ENCODE measurements around the gene ADPRHL1. TPM values are rescaled to one million over a fixed set of nuclear protein-coding genes. Genes with fewer than 3 reads are reported as not detected.

Gene ADPRHL1
- total and polyA plus RNA-seq, 4 donors = 0.28 to 0.67 (median 0.55) TPM

DNA sequence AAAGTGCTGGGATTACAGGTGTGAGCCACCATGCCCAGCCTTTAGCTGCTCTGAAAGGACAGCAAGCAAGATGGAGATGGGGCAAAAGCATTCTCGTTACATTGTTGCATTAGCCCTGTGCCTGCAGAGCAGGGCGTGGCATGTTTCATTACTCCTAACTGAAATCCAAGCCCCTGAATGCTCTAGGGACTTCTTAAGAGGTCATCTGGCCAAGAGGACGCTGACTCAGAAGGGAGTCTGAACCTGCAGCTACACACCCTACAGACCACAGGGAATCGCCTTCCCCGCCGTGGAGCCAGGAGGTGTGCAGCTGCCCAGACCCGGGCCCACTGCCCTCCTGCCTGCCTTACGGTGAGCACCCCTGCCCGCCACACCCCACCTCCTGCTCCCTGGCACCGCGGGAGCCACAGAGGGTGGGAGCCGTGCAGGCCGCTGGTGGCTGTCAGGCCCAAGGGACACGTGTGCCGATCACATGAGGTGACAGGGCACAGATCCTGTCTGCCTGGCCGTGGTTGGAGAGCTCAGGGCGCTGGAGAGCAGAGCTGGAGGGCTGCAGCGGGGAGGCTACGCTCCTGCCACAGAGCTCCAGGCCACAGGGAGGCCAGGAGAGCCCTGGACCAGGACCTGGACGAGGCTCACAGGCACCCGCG lies 27.2 kb downstream of the ADPRHL1 start:
- no peaks in the 10 kb centered on the region for H3K4me1 ChIP-seq (ENCODE audit: control insufficient read depth in 4 of 4, insufficient read depth in 4 of 4, low read length in 3 of 4)
- 95% methylated on average over 22 of the region's 22 CpGs for WGBS

More for the DNA sequence above, 27.2 kb downstream of the ADPRHL1 start:
- Histone ChIP-seq H3K27ac (ENCODE audit: low read depth in 1 of 2, low read length in 2 of 2) (no peak overlapping the region), H3K9ac (ENCODE audit: low read depth in 1 of 2, low read length in 2 of 2) (no peak overlapping the region), H3K4me3 (ENCODE audit: low read depth in 1 of 3, low read length in 3 of 3) (no peak overlapping the region), H3K27me3 (ENCODE audit: control insufficient read depth in 4 of 4, insufficient read depth in 4 of 4, low read length in 3 of 4) (no peaks in the 10 kb centered on the region), H3K9me3 (ENCODE audit: control insufficient read depth in 4 of 4, low read length in 3 of 4) (no peaks in the 10 kb centered on the region), H3K36me3 (ENCODE audit: control insufficient read depth in 4 of 4, insufficient read depth in 3 of 4, low read depth in 1 of 4, low read length in 3 of 4) (no peaks in the 10 kb centered on the region)
- no peak for TF ChIP-seq FOXA2 (IDR thresholded peaks at IDR 0.05)
- no peak for TF ChIP-seq CTCF (IDR thresholded peaks at IDR 0.05; ENCODE audit: low read depth, low read length, missing input control)
- no peak for TF ChIP-seq RXRA (IDR thresholded peaks at IDR 0.05)
- no peak for TF ChIP-seq MAX (IDR thresholded peaks at IDR 0.05)
- no peak for TF ChIP-seq HNF4A (conservative IDR thresholded peaks at IDR 0.05)
- no peak for TF ChIP-seq REST (IDR thresholded peaks at IDR 0.05)
- TF ChIP-seq HNF4G (IDR thresholded peaks at IDR 0.05) = no peak
- TF ChIP-seq FOXA1 (IDR thresholded peaks at IDR 0.05) = no peak
- no peak for TF ChIP-seq EGR1 (IDR thresholded peaks at IDR 0.05; ENCODE audit: low read depth in 2 of 2)
- TF ChIP-seq NR2F2 (IDR thresholded peaks at IDR 0.05) = no peak
- no peak for TF ChIP-seq JUND (IDR thresholded peaks at IDR 0.05)
- TF ChIP-seq ATF3 (IDR thresholded peaks at IDR 0.05) = no peak
- DNase-seq (ENCODE audit: low spot score) = no peak
